Rectal smooth muscle tissue (tissue), 1 donor: ENCODE data around the gene DNAH11.

Experiments used
- H3K27ac ChIP-seq: one replicate; pipeline ENCODE4 v1.7.0; 2013; ENCODE audit warnings: low read depth, low read length, inconsistent platforms
- H3K27me3 ChIP-seq: one replicate; pipeline ENCODE4 v1.7.0; 2013; ENCODE audit warnings: low read length; ENCODE audit not compliant: control insufficient read depth, insufficient read depth
- H3K36me3 ChIP-seq: one replicate; pipeline ENCODE4 v1.7.0; 2013; ENCODE audit warnings: low read length; ENCODE audit not compliant: control insufficient read depth, insufficient read depth
- H3K4me1 ChIP-seq: one replicate; pipeline ENCODE4 v1.7.0; 2013; ENCODE audit warnings: low read length; ENCODE audit not compliant: control insufficient read depth, insufficient read depth
- H3K4me3 ChIP-seq: one replicate; pipeline ENCODE4 v1.7.0; 2013; ENCODE audit warnings: low read length
- H3K9ac ChIP-seq: one replicate; pipeline ENCODE4 v1.7.0; 2013; ENCODE audit warnings: low read length

DNAH11 gene

GRCh38 chr7:21771906-21772610 is 229.2 kb downstream of the DNAH11 start:
- no peak overlapping the region for H3K4me3 ChIP-seq

GRCh38 chr7:21773326-21773725 is 230.5 kb downstream of the DNAH11 start:
- no peak overlapping the region for H3K9ac ChIP-seq
- H3K4me3 ChIP-seq: no peak overlapping the region
- H3K36me3 ChIP-seq: no peaks in the 10 kb centered on the region
- H3K27ac ChIP-seq: no peak overlapping the region
- H3K27me3 ChIP-seq: no peaks in the 10 kb centered on the region
- peaks cover 3% of the 10 kb centered on the region for H3K4me1 ChIP-seq

More at GRCh38 chr7:21771906-21772610, 229.2 kb downstream of the DNAH11 start:
- H3K27me3 ChIP-seq: no peaks in the 10 kb centered on the region
- H3K4me1 ChIP-seq: peaks cover 3% of the 10 kb centered on the region
- H3K36me3 ChIP-seq: no peaks in the 10 kb centered on the region
- no peak overlapping the region for H3K27ac ChIP-seq
- no peak overlapping the region for H3K9ac ChIP-seq

- Histone ChIP-seq H3K27me3 (no peaks in the 10 kb centered on the region), H3K27ac (no peak overlapping the region), H3K36me3 (no peaks in the 10 kb centered on the region), H3K4me1 (peaks cover 3% of the 10 kb centered on the region), H3K4me3 (no peak overlapping the region), H3K9ac (no peak overlapping the region)
Observed at GRCh38 chr7:21777921-21778320, 235.1 kb downstream of the DNAH11 start.

- H3K9ac ChIP-seq: no peak overlapping the region
- no peaks in the 10 kb centered on the region for H3K4me1 ChIP-seq
- no peak overlapping the region for H3K4me3 ChIP-seq
- H3K36me3 ChIP-seq: no peaks in the 10 kb centered on the region
- no peak overlapping the region for H3K27ac ChIP-seq
- H3K27me3 ChIP-seq: no peaks in the 10 kb centered on the region
Observed at GRCh38 chr7:21778953-21779352, 236.1 kb downstream of the DNAH11 start.

GRCh38 chr7:21782996-21783395 is 240.2 kb downstream of the DNAH11 start:
- no peak overlapping the region for H3K27ac ChIP-seq
- H3K4me1 ChIP-seq: no peaks in the 10 kb centered on the region
- H3K27me3 ChIP-seq: no peaks in the 10 kb centered on the region
- no peak overlapping the region for H3K4me3 ChIP-seq
- no peak overlapping the region for H3K9ac ChIP-seq
- H3K36me3 ChIP-seq: no peaks in the 10 kb centered on the region

- no peak overlapping the region for H3K4me3 ChIP-seq
- H3K4me1 ChIP-seq: no peaks in the 10 kb centered on the region
- no peaks in the 10 kb centered on the region for H3K27me3 ChIP-seq
- no peak overlapping the region for H3K27ac ChIP-seq
- H3K9ac ChIP-seq: no peak overlapping the region
- H3K36me3 ChIP-seq: no peaks in the 10 kb centered on the region
Observed at GRCh38 chr7:21784989-21785388, 242.2 kb downstream of the DNAH11 start.

GRCh38 chr7:21805791-21806190 is 263.0 kb downstream of the DNAH11 start:
- Histone ChIP-seq H3K27me3 (no peaks in the 10 kb centered on the region), H3K4me1 (no peaks in the 10 kb centered on the region), H3K36me3 (no peaks in the 10 kb centered on the region), H3K27ac (no peak overlapping the region), H3K4me3 (no peak overlapping the region), H3K9ac (no peak overlapping the region)

GRCh38 chr7:21806388-21806787 is 263.5 kb downstream of the DNAH11 start:
- no peak overlapping the region for H3K27ac ChIP-seq
- H3K27me3 ChIP-seq: no peaks in the 10 kb centered on the region
- H3K4me3 ChIP-seq: no peak overlapping the region
- H3K36me3 ChIP-seq: no peaks in the 10 kb centered on the region
- no peaks in the 10 kb centered on the region for H3K4me1 ChIP-seq
- H3K9ac ChIP-seq: no peak overlapping the region

- H3K9ac ChIP-seq: no peak overlapping the region
- no peak overlapping the region for H3K4me3 ChIP-seq
- no peaks in the 10 kb centered on the region for H3K4me1 ChIP-seq
- H3K27ac ChIP-seq: no peak overlapping the region
- no peaks in the 10 kb centered on the region for H3K36me3 ChIP-seq
- no peaks in the 10 kb centered on the region for H3K27me3 ChIP-seq
Observed at GRCh38 chr7:21819048-21819447, 276.2 kb downstream of the DNAH11 start.

GRCh38 chr7:21828841-21829240 is 286.0 kb downstream of the DNAH11 start:
- no peak overlapping the region for H3K27ac ChIP-seq
- H3K9ac ChIP-seq: no peak overlapping the region
- no peaks in the 10 kb centered on the region for H3K27me3 ChIP-seq
- no peaks in the 10 kb centered on the region for H3K36me3 ChIP-seq
- H3K4me3 ChIP-seq: no peak overlapping the region
- no peaks in the 10 kb centered on the region for H3K4me1 ChIP-seq

- no peak overlapping the region for H3K27ac ChIP-seq
- no peak overlapping the region for H3K9ac ChIP-seq
- H3K4me1 ChIP-seq: no peaks in the 10 kb centered on the region
- H3K4me3 ChIP-seq: no peak overlapping the region
- H3K36me3 ChIP-seq: no peaks in the 10 kb centered on the region
- H3K27me3 ChIP-seq: no peaks in the 10 kb centered on the region
Observed at GRCh38 chr7:21829731-21830130, 286.9 kb downstream of the DNAH11 start.

- no peak overlapping the region for H3K4me3 ChIP-seq
- H3K4me1 ChIP-seq: no peaks in the 10 kb centered on the region
- H3K27ac ChIP-seq: no peak overlapping the region
- no peaks in the 10 kb centered on the region for H3K27me3 ChIP-seq
- no peak overlapping the region for H3K9ac ChIP-seq
- H3K36me3 ChIP-seq: no peaks in the 10 kb centered on the region
Observed at GRCh38 chr7:21844742-21845141, 301.9 kb downstream of the DNAH11 start.

- Histone ChIP-seq H3K4me3 (no peak overlapping the region), H3K36me3 (no peaks in the 10 kb centered on the region), H3K4me1 (no peaks in the 10 kb centered on the region), H3K27me3 (no peaks in the 10 kb centered on the region), H3K9ac (no peak overlapping the region), H3K27ac (no peak overlapping the region)
Observed at GRCh38 chr7:21850531-21851285, 307.9 kb downstream of the DNAH11 start.
